PC-9 (cell line): ENCODE data around the gene NEU4.

Experiments used
- CTCF ChIP-seq: fragments of 200-600 bp; sonication (generic); conservative IDR thresholded peaks from 2 replicates; pipeline ENCODE4 v1.6.1; 2017; ENCODE audit warnings: mixed run types, antibody characterized with exemption, mild to moderate bottlenecking, moderate library complexity
- EZH2 ChIP-seq: fragments of 200-600 bp; sonication (generic); IDR thresholded peaks from 2 replicates; pipeline ENCODE4 v1.8.0; 2017; ENCODE audit warnings: antibody characterized with exemption, low read depth

DNA sequence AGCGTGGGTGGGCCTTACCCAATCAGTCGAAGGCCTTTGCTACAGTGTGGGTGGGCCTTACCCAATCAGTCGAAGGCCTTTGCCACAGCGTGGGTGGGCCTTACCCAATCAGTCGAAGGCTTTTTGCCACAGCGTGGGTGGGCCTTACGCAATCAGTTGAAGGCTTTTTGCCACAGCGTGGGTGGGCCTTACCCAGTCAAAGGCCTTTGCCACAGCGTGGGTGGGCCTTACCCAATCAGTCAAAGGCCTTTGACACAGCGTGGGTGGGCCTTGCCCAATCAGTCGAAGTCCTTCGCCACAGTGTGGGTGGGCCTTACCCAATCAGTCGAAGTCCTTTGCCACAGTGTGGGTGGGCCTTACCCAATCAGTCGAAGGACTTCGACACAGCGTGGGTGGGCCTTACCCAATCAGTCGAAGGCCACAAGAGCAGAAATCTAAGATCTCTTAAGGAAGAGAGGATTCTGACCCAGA lies 48.7 kb upstream of the NEU4 start:
- TF ChIP-seq CTCF (no peak), EZH2 (no peak)
